HepG2 (cell line): ENCODE data around the gene TSACC. TPM values are rescaled to one million over a fixed set of nuclear protein-coding genes. Genes with fewer than 3 reads are reported as not detected.
A peak's percentile ranks its signal among the peaks of the same experiment; 100 is the strongest.

Source experiments
- ATF7-NPFF ChIP-seq: sonication (generic); formaldehyde crosslinking; IDR thresholded peaks from 2 replicates; pipeline ENCODE4 v1.8.1; 2023; ENCODE audit warnings: mild to moderate bottlenecking, low read depth, missing genetic modification reagents, moderate library complexity
- BORCS8-MEF2B ChIP-seq: sonication (generic); formaldehyde crosslinking; IDR thresholded peaks from 2 replicates; pipeline ENCODE4 v1.8.0; 2022; ENCODE audit warnings: mild to moderate bottlenecking, missing genetic modification reagents
- CCAR2 ChIP-seq: fragments of 200-400 bp; formaldehyde crosslinking; optimal IDR thresholded peaks from 2 replicates; pipeline ENCODE3; 2018; ENCODE audit warnings: low read depth, mild to moderate bottlenecking, low read length, moderate library complexity
- HNRNPUL1 ChIP-seq: fragments of 200-400 bp; formaldehyde crosslinking; IDR thresholded peaks from 2 replicates; pipeline ENCODE4 v1.6.1; 2017; ENCODE audit warnings: low read depth, mild to moderate bottlenecking, low read length, moderate library complexity
- IKZF5 ChIP-seq: IDR thresholded peaks from 2 replicates; pipeline ENCODE4 v1.6.1; 2018; ENCODE audit warnings: missing genetic modification reagents, mild to moderate bottlenecking, missing compliant biosample characterization
- MTF1 ChIP-seq: sonication (generic); formaldehyde crosslinking; IDR thresholded peaks from 2 replicates; pipeline ENCODE4 v1.5.0; 2020; ENCODE audit warnings: missing genetic modification reagents
- RFXANK ChIP-seq: IDR thresholded peaks from 2 replicates; pipeline ENCODE4 v1.6.1; 2016
- RORA ChIP-seq: sonication (generic); formaldehyde crosslinking; IDR thresholded peaks from 2 replicates; pipeline ENCODE4 v1.5.0; 2020; ENCODE audit warnings: mild to moderate bottlenecking, missing genetic modification reagents, moderate library complexity
- SMARCC2 ChIP-seq: fragments of 450-650 bp; IDR thresholded peaks from 2 replicates; pipeline ENCODE4 v1.6.1; 2017; ENCODE audit warnings: antibody characterized with exemption, mild to moderate bottlenecking
- SNRNP70 ChIP-seq: fragments of 200-400 bp; formaldehyde crosslinking; IDR thresholded peaks from 2 replicates; pipeline ENCODE4 v1.6.1; 2017; ENCODE audit warnings: mild to moderate bottlenecking, low read depth, low read length, moderate library complexity
- TFDP2 ChIP-seq: sonication (generic); formaldehyde crosslinking; IDR thresholded peaks from 2 replicates; pipeline ENCODE4 v1.4.0; 2020; ENCODE audit warnings: missing genetic modification reagents
- THYN1 ChIP-seq: sonication (generic); formaldehyde crosslinking; IDR thresholded peaks from 2 replicates; pipeline ENCODE4 v1.8.1; 2023; ENCODE audit warnings: low read depth, mild to moderate bottlenecking, moderate library complexity, missing genetic modification reagents, borderline replicate concordance
- YY1 ChIP-seq: IDR thresholded peaks from 2 replicates; pipeline ENCODE4 v1.6.1; 2011; ENCODE audit warnings: low read length, low read depth, moderate library complexity, mild to moderate bottlenecking; ENCODE audit not compliant: insufficient read depth, insufficient replicate concordance
- ZBTB26 ChIP-seq: IDR thresholded peaks from 2 replicates; pipeline ENCODE4 v1.6.1; 2016; ENCODE audit warnings: missing compliant biosample characterization, missing genetic modification reagents, borderline replicate concordance
- ZFY ChIP-seq: sonication (generic); formaldehyde crosslinking; IDR thresholded peaks from 2 replicates; pipeline ENCODE4 v1.4.0; 2020; ENCODE audit warnings: missing genetic modification reagents
- ZNF12 ChIP-seq: sonication (generic); formaldehyde crosslinking; IDR thresholded peaks from 2 replicates; pipeline ENCODE4 v1.5.0; 2020; ENCODE audit warnings: missing genetic modification reagents
- ZNF224 ChIP-seq: sonication (generic); formaldehyde crosslinking; IDR thresholded peaks from 2 replicates; pipeline ENCODE4 v1.5.0; 2020; ENCODE audit warnings: mild to moderate bottlenecking, missing genetic modification reagents
- ZNF256 ChIP-seq: sonication (generic); formaldehyde crosslinking; conservative IDR thresholded peaks from 2 replicates; pipeline ENCODE4 v1.4.0; 2020; ENCODE audit warnings: missing genetic modification reagents
- ZNF280B ChIP-seq: sonication (generic); formaldehyde crosslinking; IDR thresholded peaks from 2 replicates; pipeline ENCODE4 v1.5.0; 2020; ENCODE audit warnings: missing genetic modification reagents, mild to moderate bottlenecking, borderline replicate concordance
- ZNF30 ChIP-seq: sonication (generic); formaldehyde crosslinking; IDR thresholded peaks from 2 replicates; pipeline ENCODE4 v1.5.0; 2020; ENCODE audit warnings: mild to moderate bottlenecking, missing genetic modification reagents
- ZNF639 ChIP-seq: conservative IDR thresholded peaks from 2 replicates; pipeline ENCODE4 v1.6.1; 2018; ENCODE audit warnings: missing genetic modification reagents
- ZNF678 ChIP-seq: sonication (generic); formaldehyde crosslinking; IDR thresholded peaks from 2 replicates; pipeline ENCODE4 v1.4.0; 2020; ENCODE audit warnings: mild to moderate bottlenecking, missing genetic modification reagents
- ZNF782 ChIP-seq: sonication (generic); formaldehyde crosslinking; IDR thresholded peaks from 2 replicates; pipeline ENCODE4 v1.4.0; 2020; ENCODE audit warnings: missing genetic modification reagents, mild to moderate bottlenecking, borderline replicate concordance
- polyA plus RNA-seq, 8 experiments: library from polyadenylated mRNA; depleted of rRNA in 3 of 8; stranded (reverse) in 7 of 8; unstranded in 1 of 8; fragments of >200 nt; fragmentation: Illumina TruSeq in 4 of 8; extraction: Trizol in 4 of 8; gene quantifications; 2 replicates each; pipeline versions ENCODE4 v1.2.1 to v1.2.3, GENCODE V29; 2011 to 2016; ENCODE audit warnings: low read depth in 4 of 8, missing spikeins in 1 of 8, mixed read lengths in 1 of 8; ENCODE audit not compliant: insufficient read depth in 1 of 8
- total RNA-seq, 5 experiments: library from RNA; depleted of rRNA; stranded (reverse); fragments of >200 nt; fragmentation: Illumina TruSeq; extraction: Trizol; gene quantifications; 2 replicates each; pipeline ENCODE4 v1.2.3, GENCODE V29; 2016; ENCODE audit warnings: low read depth in 1 of 5

The TSACC gene
- total and polyA plus RNA-seq, 2 of the 13 experiments (the other 11 are each of a cell fraction or from before 2014, with no cell fraction given), result 1.5 to 2.6 TPM

- TF ChIP-seq ATF7-NPFF (CRISPR knock-in tag) (peak; percentile 54; the same call in 1 of the 2 replicates), BORCS8-MEF2B (CRISPR knock-in tag) (0 out of 2 replicates have a peak, but pooled peaks have one; percentile 16), RORA (CRISPR knock-in tag) (no peak), ZNF256 (CRISPR knock-in tag) (peak; percentile 84; the same call in 1 of the 2 replicates), ZNF782 (CRISPR knock-in tag) (0 out of 2 replicates have a peak, but pooled peaks have one; percentile 41), SMARCC2 (no peak), CCAR2 (no peak), THYN1 (CRISPR knock-in tag) (no peak), YY1 (peak; percentile 70), ZNF224 (peak; percentile 88; the same call in 1 of the 2 replicates), RFXANK (no peak), MTF1 (CRISPR knock-in tag) (0 out of 2 replicates have a peak, but pooled peaks have one; percentile 29), ZNF280B (CRISPR knock-in tag) (peak; percentile 52; the same call in 1 of the 2 replicates), HNRNPUL1 (no peak), ZNF30 (0 out of 2 replicates have a peak, but pooled peaks have one; percentile 20), ZFY (peak; percentile 73), IKZF5 (CRISPR knock-in tag) (peak; percentile 61; the same call in 1 of the 2 replicates), TFDP2 (peak; percentile 55), SNRNP70 (no peak), ZNF678 (CRISPR knock-in tag) (no peak), ZNF639 (CRISPR knock-in tag) (no peak), ZBTB26 (peak; percentile 61; the same call in 1 of the 2 replicates), ZNF12 (CRISPR knock-in tag) (peak; percentile 41; the same call in 1 of the 2 replicates)
These were observed 30.8 kb downstream of the TSACC start, which contains the start of gene RHBG (continued) for GRCh38 chr1:156368889-156369684.
